GM18909 (cell line): ENCODE data around the gene CACNA1H.
"Not testable (repeated sequence)": the region's sequence is repeated elsewhere in the genome, so short reads cannot be mapped to it uniquely, and the experiment has no call there.

Experiments
- ATAC-seq: cut with Tn5 transposase; IDR thresholded peaks from one replicate; pipeline ENCODE4 v1.9.1; 2021; ENCODE audit warnings: mild to moderate bottlenecking; ENCODE audit not compliant: unreplicated experiment, poor library complexity

CACNA1H gene

GRCh38 chr16:1240436-1240835 lies 87.5 kb downstream of the CACNA1H start, which contains the start of gene TPSAB1:
Gene TPSAB1 (plus strand): TSS chr16:1240705. CDS start chr16:1240939, 234 bp downstream.
- not testable (repeated sequence) for ATAC-seq

DNA sequence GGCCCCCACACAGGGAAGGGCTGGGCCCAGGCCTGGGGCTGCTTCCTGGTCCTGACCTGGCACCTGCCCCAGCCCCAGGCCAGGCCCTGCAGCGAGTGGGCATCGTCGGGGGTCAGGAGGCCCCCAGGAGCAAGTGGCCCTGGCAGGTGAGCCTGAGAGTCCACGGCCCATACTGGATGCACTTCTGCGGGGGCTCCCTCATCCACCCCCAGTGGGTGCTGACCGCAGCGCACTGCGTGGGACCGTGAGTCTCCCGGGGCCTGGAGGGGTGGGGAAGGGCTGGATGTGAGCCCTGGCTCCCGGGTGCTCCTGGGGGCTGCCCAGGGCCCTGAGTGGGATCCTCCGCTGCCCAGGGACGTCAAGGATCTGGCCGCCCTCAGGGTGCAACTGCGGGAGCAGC lies 88.2 kb downstream of the CACNA1H start:
- ATAC-seq = not testable (repeated sequence)

- ATAC-seq = not testable (repeated sequence)
Observed at GRCh38 chr16:1243363-1243762, 90.5 kb downstream of the CACNA1H start.

DNA sequence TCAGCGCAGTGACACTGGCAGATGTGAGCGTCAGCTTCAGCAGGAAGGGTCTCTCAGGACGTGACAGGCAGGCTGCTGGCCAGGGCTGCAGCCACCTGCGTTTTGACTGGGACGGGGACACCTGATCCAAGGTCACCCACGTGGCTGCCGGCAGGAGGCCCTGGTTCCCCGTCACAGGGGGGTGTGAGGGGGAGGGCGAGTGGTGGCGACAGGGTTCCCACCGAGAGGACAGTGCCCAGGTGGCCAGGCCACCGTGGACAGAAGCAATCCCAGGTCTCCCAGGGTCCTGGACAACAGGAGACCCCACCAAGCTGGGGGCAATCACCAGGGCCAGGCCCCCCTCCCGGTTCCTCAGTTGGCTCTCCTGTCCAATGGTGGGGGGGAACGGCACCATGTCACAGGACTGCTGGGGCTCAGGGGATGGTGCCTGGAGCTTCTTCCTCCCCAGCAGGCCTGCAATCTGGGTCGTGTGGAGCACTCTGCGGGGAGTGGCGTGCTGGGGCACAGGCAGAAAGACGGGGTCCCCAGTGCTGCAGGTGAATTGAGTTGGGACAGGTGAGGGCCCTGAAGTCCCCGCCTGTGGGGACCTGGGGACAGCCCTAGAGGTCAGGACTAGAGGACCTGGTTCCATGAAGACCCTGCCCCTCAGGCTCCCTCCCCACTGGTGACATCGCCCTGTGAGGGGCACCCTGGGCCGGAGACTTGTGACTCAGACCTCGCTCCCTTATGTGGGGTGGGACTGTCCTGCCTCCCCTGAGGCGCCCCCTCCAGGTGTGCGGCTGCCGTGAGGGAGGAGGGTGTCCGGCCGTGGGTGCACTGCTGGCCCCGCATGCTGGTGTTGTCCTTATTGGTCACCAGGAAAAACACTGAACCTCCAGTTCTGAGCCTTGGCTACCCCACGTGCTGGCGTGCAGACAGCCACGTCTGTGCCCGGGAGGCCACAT lies 91.3 kb downstream of the CACNA1H start:
- ATAC-seq = not testable (repeated sequence)

GRCh38 chr16:1244881-1245280 lies 92.0 kb downstream of the CACNA1H start:
- ATAC-seq = no peak

- ATAC-seq = no peak
Observed at GRCh38 chr16:1245452-1246020, 92.6 kb downstream of the CACNA1H start.

GRCh38 chr16:1247903-1248537 lies 95.1 kb downstream of the CACNA1H start:
- not testable (repeated sequence) for ATAC-seq

DNA sequence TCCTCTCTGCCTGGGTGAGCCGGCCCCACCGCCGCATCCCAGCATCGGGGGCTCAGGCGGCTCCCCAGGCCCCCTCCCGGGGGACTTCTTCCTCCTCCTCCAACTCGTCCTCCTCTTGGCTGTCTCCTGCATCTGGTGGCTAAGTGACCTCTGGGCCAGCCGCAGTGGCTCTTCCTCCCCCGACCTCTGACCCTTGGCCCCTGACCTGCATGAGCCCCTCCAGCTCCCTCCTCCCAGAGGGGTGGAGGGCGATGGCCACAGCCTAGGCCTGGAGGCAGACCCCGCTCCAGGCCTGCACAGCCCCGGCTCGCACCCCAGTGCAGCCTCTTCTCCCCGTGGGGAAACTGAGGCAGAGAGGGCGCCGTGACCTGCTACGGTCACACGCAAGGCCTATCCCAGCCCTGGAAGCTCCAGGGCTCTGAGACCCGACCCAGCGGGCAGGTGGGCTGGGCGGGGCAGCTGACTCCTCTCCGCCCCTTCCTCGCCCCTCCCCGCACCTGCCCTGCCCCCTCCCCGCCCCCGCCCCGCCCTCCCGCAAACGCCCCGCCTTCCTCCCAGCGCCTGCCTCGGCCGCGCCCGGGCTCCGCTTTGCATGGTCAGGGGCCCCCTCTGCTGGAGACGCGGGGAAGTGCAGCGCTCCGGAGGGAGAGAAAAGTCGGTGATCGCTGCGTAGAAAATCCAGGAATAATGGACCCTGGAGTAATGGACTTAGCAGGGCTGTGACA lies 96.3 kb downstream of the CACNA1H start:
- ATAC-seq = not testable (repeated sequence)

DNA sequence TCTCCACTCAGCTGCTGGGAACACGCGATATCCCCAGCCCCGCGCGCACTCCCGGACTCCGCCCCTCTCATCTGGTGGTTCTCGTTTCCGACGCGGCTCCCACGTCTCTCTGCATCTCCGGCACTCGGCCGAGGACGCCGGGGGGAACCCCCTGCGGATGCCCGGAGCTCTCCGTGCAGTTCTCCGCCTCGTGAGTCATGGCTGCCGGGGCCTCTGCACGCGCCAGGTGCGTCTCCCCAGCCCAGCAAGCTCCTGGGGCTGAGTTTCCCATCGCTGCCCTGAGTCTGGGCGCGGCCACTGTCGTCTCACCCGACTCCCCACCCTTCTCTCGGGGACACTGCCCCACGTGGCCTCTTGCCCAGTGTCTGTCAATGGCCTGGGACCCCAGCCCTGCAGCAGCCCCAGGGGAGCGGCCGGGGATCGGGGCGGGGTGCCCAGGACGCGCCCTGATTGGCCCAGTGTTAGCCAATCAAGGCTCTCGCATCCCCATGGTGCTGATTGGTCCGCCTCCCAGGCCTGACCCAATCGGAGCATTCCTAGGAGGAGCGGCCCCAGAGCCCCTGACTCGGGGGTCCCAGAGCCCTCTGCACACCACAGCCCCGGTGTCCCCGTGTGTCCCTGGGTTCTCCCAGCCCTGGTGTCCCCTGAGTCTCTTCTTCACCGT lies 100.9 kb downstream of the CACNA1H start:
- not testable (repeated sequence) for ATAC-seq

DNA sequence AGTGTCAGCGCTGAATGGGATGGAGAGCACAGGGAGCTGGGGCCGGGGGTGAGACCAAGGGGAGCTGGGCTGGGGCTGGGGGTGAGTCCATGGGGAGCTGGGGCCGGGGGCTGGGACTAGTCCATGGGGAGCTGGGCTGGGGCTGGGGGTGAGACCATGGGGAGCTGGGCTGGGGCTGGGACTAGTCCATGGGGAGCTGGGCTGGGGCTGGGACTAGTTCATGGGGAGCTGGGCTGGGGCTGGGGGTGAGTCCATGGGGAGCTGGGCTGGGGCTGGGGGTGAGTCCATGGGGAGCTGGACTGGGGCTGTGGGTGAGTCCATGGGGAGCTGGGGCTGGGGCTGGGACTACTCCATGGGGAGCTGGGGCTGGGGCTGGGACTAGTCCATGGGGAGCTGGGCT lies 101.9 kb downstream of the CACNA1H start:
- ATAC-seq = not testable (repeated sequence)

GRCh38 chr16:1255276-1256122 lies 102.6 kb downstream of the CACNA1H start, which contains the start of gene TPSD1:
Gene TPSD1 (plus strand): TSS chr16:1256069. CDS start chr16:1256281, 212 bp downstream.
- ATAC-seq = not testable (repeated sequence)

DNA sequence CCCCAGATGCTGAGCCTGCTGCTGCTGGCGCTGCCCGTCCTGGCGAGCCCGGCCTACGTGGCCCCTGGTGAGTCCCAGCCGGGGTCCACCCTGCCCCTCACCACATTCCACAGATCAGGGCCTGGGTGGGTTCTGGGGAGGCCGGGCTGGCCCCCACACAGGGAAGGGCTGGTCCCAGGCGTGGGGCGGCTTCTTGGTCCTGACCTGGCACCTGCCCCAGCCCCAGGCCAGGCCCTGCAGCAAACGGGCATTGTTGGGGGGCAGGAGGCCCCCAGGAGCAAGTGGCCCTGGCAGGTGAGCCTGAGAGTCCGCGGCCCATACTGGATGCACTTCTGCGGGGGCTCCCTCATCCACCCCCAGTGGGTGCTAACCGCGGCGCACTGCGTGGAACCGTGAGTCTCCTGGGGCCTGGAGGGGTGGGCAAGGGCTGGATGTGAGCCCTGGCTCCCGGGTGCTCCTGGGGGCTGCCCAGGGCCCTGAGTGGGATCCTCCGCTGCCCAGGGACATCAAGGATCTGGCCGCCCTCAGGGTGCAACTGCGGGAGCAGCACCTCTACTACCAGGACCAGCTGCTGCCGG lies 103.5 kb downstream of the CACNA1H start:
- ATAC-seq = not testable (repeated sequence)

- ATAC-seq = no peak
Observed at GRCh38 chr16:1256874-1257322, 104.0 kb downstream of the CACNA1H start.

GRCh38 chr16:1257561-1258224 lies 104.8 kb downstream of the CACNA1H start:
- ATAC-seq = no peak

GRCh38 chr16:1258225-1258600 lies 105.3 kb downstream of the CACNA1H start:
- ATAC-seq = no peak

- no peak for ATAC-seq
Observed at GRCh38 chr16:1258906-1259759, 106.2 kb downstream of the CACNA1H start.

DNA sequence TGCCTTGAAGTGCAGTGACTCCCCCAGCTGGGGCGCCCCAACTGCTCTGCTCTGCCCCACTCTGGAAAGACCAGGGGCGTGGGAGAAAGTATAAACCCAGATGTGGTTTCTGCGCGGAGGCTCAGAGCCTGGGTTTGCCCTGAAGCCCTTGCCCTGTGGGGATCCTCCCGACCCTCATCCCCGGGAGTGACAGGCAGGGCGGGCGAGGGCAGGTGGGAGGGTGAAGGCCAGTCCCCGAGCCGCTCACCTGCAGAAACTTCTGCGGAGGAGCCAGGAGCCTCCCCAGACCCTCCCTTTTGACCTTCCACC lies 106.8 kb downstream of the CACNA1H start:
- ATAC-seq = no peak
